Upper lobe of left lung (tissue), 4 donors: ENCODE measurements around the gene GCC1.

Experiments
- CTCF ChIP-seq, 6 experiments: fragments of 450-650 bp in 4 of 6; fragments of 200-600 bp in 2 of 6; sonication (generic) in 2 of 6; IDR thresholded peaks; one replicate each; pipeline ENCODE4 v1.5.1; 2016 to 2019; ENCODE audit warnings: antibody characterized with exemption in 6 of 6
- EP300 ChIP-seq, 4 donors: sonication (generic); formaldehyde crosslinking; IDR thresholded peaks; one replicate each; pipeline ENCODE4 v1.5.1; 2017; ENCODE audit warnings: antibody characterized with exemption in 4 of 4, control low read depth in 2 of 4
- POLR2A ChIP-seq, 4 donors: fragments of 450-650 bp; IDR thresholded peaks; one replicate each; pipeline ENCODE4 v1.5.1; 2016 to 2017; ENCODE audit warnings: antibody characterized with exemption in 4 of 4, mild to moderate bottlenecking in 2 of 4
- POLR2AphosphoS5 ChIP-seq, 2 donors: sonication (generic); formaldehyde crosslinking; IDR thresholded peaks; one replicate each; pipeline ENCODE4 v1.5.1; 2017; ENCODE audit warnings: antibody characterized with exemption in 2 of 2

- no peak for TF ChIP-seq CTCF (IDR thresholded peaks at IDR 0.05)
- no peak for TF ChIP-seq EP300 (IDR thresholded peaks at IDR 0.05)
- no peak for TF ChIP-seq POLR2A (IDR thresholded peaks at IDR 0.05)
- no peak for TF ChIP-seq POLR2AphosphoS5 (IDR thresholded peaks at IDR 0.05)
Observed at GRCh38 chr7:127619681-127620405, 34.4 kb upstream of the GCC1 start.
